ENCODE measurements around the gene FOXP1. TPM values are rescaled to one million over a fixed set of nuclear protein-coding genes. Genes with fewer than 3 reads are reported as not detected.

FOXP1 gene
- total and polyA plus RNA-seq, 9 of the 15 experiments (the other 6 are each of a cell fraction or from before 2014, with no cell fraction given) = 7.7 to 34.5 (median 13.7) TPM

GRCh38 chr3:70990185-70990584 lies 593.3 kb downstream of the FOXP1 start:
- Histone ChIP-seq H3K4me3 (no peak overlapping the region), H3K4me2 (ENCODE audit: insufficient read depth, low read length) (no peak overlapping the region), H3K9me3 (replicated peaks; ENCODE audit: control insufficient read depth, insufficient read depth, low read depth, low read length) (no peaks in the 10 kb centered on the region), H3K9me1 (ENCODE audit: control insufficient read depth, insufficient read depth, low read length) (no peaks in the 10 kb centered on the region), H3K36me3 (ENCODE audit: control insufficient read depth, insufficient read depth, low read length) (peaks cover 54% of the 10 kb centered on the region; the same call in 1 of the 3 replicates), H3K4me1 (replicated peaks in 1 of 2; ENCODE audit: control insufficient read depth in 2 of 2, insufficient read depth in 2 of 2, low read length in 2 of 2) (no peaks in the 10 kb centered on the region), H3K9ac (ENCODE audit: insufficient read depth in 1 of 2, low read depth in 2 of 2, low read length in 2 of 2) (no peak overlapping the region), H3K79me2 (ENCODE audit: control insufficient read depth, insufficient read depth, low read length) (no peaks in the 10 kb centered on the region), H3K27me3 (ENCODE audit: control insufficient read depth in 2 of 2, insufficient read depth in 2 of 2, low read length in 2 of 2) (no peaks in the 10 kb centered on the region), H3K27ac (ENCODE audit: extremely low read depth, low read depth, low read length) (no peak overlapping the region), H4K20me1 (replicated peaks; ENCODE audit: control insufficient read depth, insufficient read depth, low read length) (no peaks in the 10 kb centered on the region), H2AFZ (ENCODE audit: low read depth, low read length) (no peak overlapping the region)
- in situ Hi-C loops (cut with MboI) (no loop called here), intact Hi-C loops (cut with micrococcal nuclease) (no loop called here)
- no TSS peak for BruUV-seq (replicated peaks)
- ChIA-PET POLR2A (no interaction called here), CTCF (ENCODE audit: low intra/inter-chr PET ratio) (interaction anchor here (0.6 kb wide), 1 partner anchor 978 kb away, joined by 3 read pairs; no protein-coding TSS in a partner anchor)
- ATAC-seq (no peak), FAIRE-seq (no peak), DNase-seq (ENCODE audit: extremely low read depth in 1 of 4, low spot score in 3 of 4) (no peak)
- WGBS (ENCODE audit: insufficient coverage, low coverage, missing lambda C conversion rate) = 93% methylated on average over 2 of the region's 2 CpGs
- no peak for TF ChIP-seq CBX5 (IDR thresholded peaks at IDR 0.05; ENCODE audit: borderline replicate concordance, low read depth)
- no peak for TF ChIP-seq SNIP1 (IDR thresholded peaks at IDR 0.05; ENCODE audit: low read depth)
- no peak for TF ChIP-seq ZBTB9 (CRISPR knock-in tag; IDR thresholded peaks at IDR 0.05)
- no peak for TF ChIP-seq NR2C1 (IDR thresholded peaks at IDR 0.05)
- no peak for TF ChIP-seq NR2C1 (tag; IDR thresholded peaks at IDR 0.05)
- TF ChIP-seq HNRNPUL1 (IDR thresholded peaks at IDR 0.05; ENCODE audit: low read length) = no peak
- no peak for TF ChIP-seq ARID3B (CRISPR knock-in tag; IDR thresholded peaks at IDR 0.05; ENCODE audit: borderline replicate concordance)
- no peak for TF ChIP-seq IRF9 (tag; IDR thresholded peaks at IDR 0.05)
- no peak for TF ChIP-seq FOXJ3 (CRISPR knock-in tag; IDR thresholded peaks at IDR 0.05)
- no peak for TF ChIP-seq NR2F6 (CRISPR knock-in tag; IDR thresholded peaks at IDR 0.05)
- TF ChIP-seq PHB (CRISPR knock-in tag; IDR thresholded peaks at IDR 0.05) = no peak
- TF ChIP-seq RREB1 (CRISPR knock-in tag; IDR thresholded peaks at IDR 0.05) = no peak
- no peak for TF ChIP-seq TFAM (CRISPR knock-in tag; conservative IDR thresholded peaks at IDR 0.05)
- TF ChIP-seq MYNN (IDR thresholded peaks at IDR 0.05) = no peak
- no peak for TF ChIP-seq MYNN (CRISPR knock-in tag; IDR thresholded peaks at IDR 0.05)
